Nephron (organoid): ENCODE data around the gene SAMSN1.

Experiments
- H3K27ac Mint-ChIP-seq, 3 experiments: 2 replicates each; pipeline ENCODE4 v1.8.0; 2020; ENCODE audit warnings: mixed read lengths in 3 of 3, mild to moderate bottlenecking in 2 of 3, moderate library complexity in 1 of 3
- H3K27me3 Mint-ChIP-seq: 2 replicates; pipeline ENCODE4 v1.8.0; 2021; ENCODE audit warnings: low read depth, mild to moderate bottlenecking, moderate library complexity, mixed read lengths
- H3K36me3 Mint-ChIP-seq: 2 replicates; pipeline ENCODE4 v1.8.0; 2020; ENCODE audit warnings: low read depth, mixed read lengths
- H3K4me1 Mint-ChIP-seq: 2 replicates; pipeline ENCODE4 v1.8.0; 2020; ENCODE audit warnings: mixed read lengths
- H3K4me3 Mint-ChIP-seq, 3 experiments: 2 replicates each; pipeline ENCODE4 v1.8.0; 2020; ENCODE audit warnings: mild to moderate bottlenecking in 3 of 3, mixed read lengths in 3 of 3, moderate library complexity in 2 of 3
- H3K9me3 Mint-ChIP-seq: 2 replicates; pipeline ENCODE4 v1.8.0; 2020; ENCODE audit warnings: mixed read lengths
- TF ChIP-seq, protein P1 (sequence below), 3 experiments: fragments of 200-600 bp; sonication (generic); IDR thresholded peaks; one replicate each; pipeline ENCODE4 v1.5.0; 2021; ENCODE audit warnings: antibody characterized with exemption in 3 of 3; ENCODE audit not compliant: unreplicated experiment in 3 of 3

The SAMSN1 gene

DNA sequence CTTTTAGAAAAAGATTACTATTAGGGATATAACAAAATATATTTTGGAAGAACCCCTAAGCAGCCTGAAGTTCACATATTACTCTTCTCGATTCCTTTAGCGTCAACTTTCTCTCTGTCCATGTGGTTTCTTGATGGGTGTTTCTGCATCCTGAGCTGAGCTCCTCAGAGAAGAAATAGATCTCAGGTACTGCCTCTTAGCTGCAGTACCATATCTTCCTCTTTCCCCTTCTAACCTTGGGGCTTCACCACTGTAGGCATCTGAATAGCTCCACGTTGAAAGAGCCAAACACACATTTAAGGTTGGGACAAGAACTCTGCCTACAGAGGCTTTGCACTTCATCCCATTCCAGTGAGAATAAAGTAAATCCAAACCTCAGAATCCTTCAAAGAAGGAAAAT, 59.2 kb downstream of the SAMSN1 start:
- Mint-ChIP-seq H3K27me3 (no peaks in the 10 kb centered on the region), H3K4me1 (peaks cover 3% of the 10 kb centered on the region), H3K9me3 (no peaks in the 10 kb centered on the region), H3K36me3 (no peaks in the 10 kb centered on the region), H3K27ac (no peak overlapping the region), H3K4me3 (no peak overlapping the region)
- TF ChIP-seq, protein P1, sequence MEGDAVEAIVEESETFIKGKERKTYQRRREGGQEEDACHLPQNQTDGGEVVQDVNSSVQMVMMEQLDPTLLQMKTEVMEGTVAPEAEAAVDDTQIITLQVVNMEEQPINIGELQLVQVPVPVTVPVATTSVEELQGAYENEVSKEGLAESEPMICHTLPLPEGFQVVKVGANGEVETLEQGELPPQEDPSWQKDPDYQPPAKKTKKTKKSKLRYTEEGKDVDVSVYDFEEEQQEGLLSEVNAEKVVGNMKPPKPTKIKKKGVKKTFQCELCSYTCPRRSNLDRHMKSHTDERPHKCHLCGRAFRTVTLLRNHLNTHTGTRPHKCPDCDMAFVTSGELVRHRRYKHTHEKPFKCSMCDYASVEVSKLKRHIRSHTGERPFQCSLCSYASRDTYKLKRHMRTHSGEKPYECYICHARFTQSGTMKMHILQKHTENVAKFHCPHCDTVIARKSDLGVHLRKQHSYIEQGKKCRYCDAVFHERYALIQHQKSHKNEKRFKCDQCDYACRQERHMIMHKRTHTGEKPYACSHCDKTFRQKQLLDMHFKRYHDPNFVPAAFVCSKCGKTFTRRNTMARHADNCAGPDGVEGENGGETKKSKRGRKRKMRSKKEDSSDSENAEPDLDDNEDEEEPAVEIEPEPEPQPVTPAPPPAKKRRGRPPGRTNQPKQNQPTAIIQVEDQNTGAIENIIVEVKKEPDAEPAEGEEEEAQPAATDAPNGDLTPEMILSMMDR (IDR thresholded peaks at IDR 0.05; ENCODE audit: unreplicated experiment in 3 of 3) = no peak

- Mint-ChIP-seq H3K9me3 (no peaks in the 10 kb centered on the region), H3K4me3 (no peak overlapping the region), H3K36me3 (no peaks in the 10 kb centered on the region), H3K27ac (no peak overlapping the region), H3K4me1 (peaks cover 14% of the 10 kb centered on the region), H3K27me3 (no peaks in the 10 kb centered on the region)
- TF ChIP-seq, protein P1 (IDR thresholded peaks at IDR 0.05; ENCODE audit: unreplicated experiment in 3 of 3) = no peak
Measured at GRCh38 chr21:14484188-14485009, 61.7 kb downstream of the SAMSN1 start.

GRCh38 chr21:14483296-14483695, 62.8 kb downstream of the SAMSN1 start:
- Mint-ChIP-seq H3K36me3 (no peaks in the 10 kb centered on the region), H3K27ac (no peak overlapping the region)
- TF ChIP-seq, protein P1 (IDR thresholded peaks at IDR 0.05; ENCODE audit: unreplicated experiment in 3 of 3) = no peak

DNA sequence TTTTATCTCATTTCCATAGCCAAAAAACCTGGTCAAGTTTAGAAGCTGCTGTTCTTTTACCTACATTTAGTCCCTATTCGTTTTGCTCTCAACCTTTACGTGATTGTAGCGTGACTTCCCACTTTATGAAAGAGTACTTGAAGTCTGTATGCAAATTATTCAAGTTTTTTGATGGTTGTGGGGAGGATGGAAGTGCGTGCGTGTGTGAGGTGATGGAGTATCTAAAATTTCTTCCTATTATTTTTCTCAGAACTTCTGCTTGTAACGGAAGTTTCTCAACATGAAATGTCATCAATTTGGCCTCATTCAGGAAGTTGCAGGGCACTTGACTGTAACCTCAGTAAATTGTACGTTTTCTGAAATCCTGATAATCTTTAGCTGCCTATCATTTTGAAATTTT, 64.0 kb downstream of the SAMSN1 start:
- Mint-ChIP-seq H3K27ac (no peak overlapping the region), H3K36me3 (no peaks in the 10 kb centered on the region), H3K4me3 (no peak overlapping the region), H3K4me1 (peaks cover 20% of the 10 kb centered on the region), H3K27me3 (no peaks in the 10 kb centered on the region), H3K9me3 (no peaks in the 10 kb centered on the region)
- TF ChIP-seq, protein P1 (IDR thresholded peaks at IDR 0.05; ENCODE audit: unreplicated experiment in 3 of 3) = no peak

More at GRCh38 chr21:14483296-14483695, 62.8 kb downstream of the SAMSN1 start:
- H3K4me3 Mint-ChIP-seq = no peak overlapping the region
- no peaks in the 10 kb centered on the region for H3K27me3 Mint-ChIP-seq
- H3K9me3 Mint-ChIP-seq = no peaks in the 10 kb centered on the region
- peaks cover 14% of the 10 kb centered on the region for H3K4me1 Mint-ChIP-seq

DNA sequence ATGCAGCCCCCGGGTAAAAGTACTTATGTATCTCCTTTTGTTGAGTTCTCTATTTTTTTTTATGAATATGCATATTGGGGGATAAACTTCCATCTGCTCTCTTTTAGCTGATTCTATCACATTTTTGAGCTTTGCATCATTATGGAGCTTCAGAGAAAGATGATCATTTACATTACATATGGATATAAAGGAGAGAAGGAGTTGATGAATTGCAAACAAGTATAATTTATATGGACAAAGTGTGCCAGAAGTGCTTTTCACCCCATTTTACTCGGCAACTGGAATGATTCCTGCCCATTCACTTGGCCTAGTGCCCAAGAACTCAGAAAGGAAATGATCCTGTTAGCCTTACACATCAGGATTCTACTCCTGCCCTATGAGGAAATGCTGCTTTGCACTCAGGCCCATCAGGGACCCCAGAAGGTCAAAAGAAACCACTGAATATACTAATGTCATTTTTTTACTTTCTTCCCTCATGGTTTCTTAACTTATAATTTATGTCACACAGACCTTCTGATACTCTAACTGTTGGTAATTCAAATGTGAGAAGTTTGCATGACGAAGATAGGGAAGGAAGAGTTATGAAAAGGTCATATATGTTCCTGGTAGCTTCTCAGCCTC, 65.6 kb downstream of the SAMSN1 start:
- no peaks in the 10 kb centered on the region for H3K36me3 Mint-ChIP-seq
- peak overlapping the region in 1 of 3 experiments; percentile 2 for H3K27ac Mint-ChIP-seq

More for the DNA sequence above, 65.6 kb downstream of the SAMSN1 start:
- H3K4me1 Mint-ChIP-seq = peaks cover 20% of the 10 kb centered on the region
- H3K27me3 Mint-ChIP-seq = no peaks in the 10 kb centered on the region
- TF ChIP-seq, protein P1 (IDR thresholded peaks at IDR 0.05; ENCODE audit: unreplicated experiment in 3 of 3) = no peak
- H3K9me3 Mint-ChIP-seq = no peaks in the 10 kb centered on the region
- no peak overlapping the region for H3K4me3 Mint-ChIP-seq
